T-helper 9 cell (primary cell): Measurements from ENCODE around the gene PSMD12.

Experiments
- DNase-seq: peaks from one replicate; pipeline ENCODE4 v3.0.0-alpha.2; 2020

PSMD12 gene

GRCh38 chr17:67386965-67387551 is 20.7 kb upstream of the PSMD12 start:
- peak; percentile 59 for DNase-seq

GRCh38 chr17:67385122-67385988 is 19.0 kb upstream of the PSMD12 start:
- DNase-seq = no peak

- DNase-seq = no peak
These were observed 15.5 kb upstream of the PSMD12 start for GRCh38 chr17:67381929-67382257.

- no peak for DNase-seq
These were observed 12.9 kb upstream of the PSMD12 start for GRCh38 chr17:67379251-67379630.

GRCh38 chr17:67378454-67379250 is 12.3 kb upstream of the PSMD12 start:
- DNase-seq = peak; percentile 75

- DNase-seq = peak; percentile 42
These were observed 11.4 kb upstream of the PSMD12 start for GRCh38 chr17:67377488-67378453.

GRCh38 chr17:67376737-67377487 is 10.5 kb upstream of the PSMD12 start, which contains the start of gene PITPNC1:
Gene PITPNC1, plus strand, starts transcription at chr17:67377281.
- DNase-seq = peak; percentile 83

- no peak for DNase-seq
These were observed 10.0 kb upstream of the PSMD12 start for GRCh38 chr17:67376415-67376736.

GRCh38 chr17:67375716-67376115 is 9.3 kb upstream of the PSMD12 start:
- DNase-seq = no peak

- no peak for DNase-seq
These were observed 8.7 kb upstream of the PSMD12 start for GRCh38 chr17:67375054-67375427.

GRCh38 chr17:67374329-67375053 is 8.1 kb upstream of the PSMD12 start:
- DNase-seq = peak; percentile 87

- DNase-seq = no peak
These were observed 6.4 kb upstream of the PSMD12 start for GRCh38 chr17:67372751-67373150.

GRCh38 chr17:67369676-67370075 is 3.3 kb upstream of the PSMD12 start:
- no peak for DNase-seq

- no peak for DNase-seq
These were observed 612 bp downstream of the PSMD12 start for GRCh38 chr17:67365738-67366192.

- DNase-seq = no peak
These were observed 1.3 kb downstream of the PSMD12 start for GRCh38 chr17:67364847-67365737.

GRCh38 chr17:67362173-67362572 is 4.2 kb downstream of the PSMD12 start:
- DNase-seq = no peak

GRCh38 chr17:67360880-67361279 is 5.5 kb downstream of the PSMD12 start:
- DNase-seq = no peak

GRCh38 chr17:67359960-67360791 is 6.2 kb downstream of the PSMD12 start:
- peak; percentile 36 for DNase-seq

GRCh38 chr17:67358612-67359011 is 7.8 kb downstream of the PSMD12 start:
- DNase-seq = no peak
